ENCODE data around the gene COL4A6.

DNA sequence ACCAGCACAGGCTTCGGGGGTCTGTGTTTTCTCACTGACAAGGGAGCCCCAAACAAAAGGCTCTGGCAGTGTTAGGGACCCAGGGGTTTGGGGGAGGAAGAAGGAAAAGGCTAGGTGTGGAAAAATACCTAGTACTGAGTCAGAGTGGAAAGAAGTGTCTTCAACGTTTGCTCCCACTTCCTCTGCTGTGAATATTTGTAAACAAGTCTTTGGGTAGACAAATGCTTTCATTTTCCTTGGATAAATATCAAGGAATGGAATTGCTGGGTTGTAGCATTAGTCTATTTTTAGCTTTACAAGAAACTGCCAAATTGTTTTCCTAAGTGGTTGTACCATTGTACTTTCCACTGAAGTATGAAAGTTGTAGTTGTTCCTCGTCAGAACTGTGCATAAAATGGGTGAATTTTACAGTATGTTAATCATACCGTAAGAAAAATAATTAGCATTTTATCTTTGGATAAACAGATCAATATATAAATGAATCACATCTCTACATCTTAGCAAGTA is 18.8 kb upstream of the COL4A6 start:
- TF ChIP-seq CTCF (conservative IDR thresholded peaks at IDR 0.05) (no peak), ZFX (IDR thresholded peaks at IDR 0.05) (no peak)

Measured in C4-2B (cell line).